H54 (cell line): ENCODE measurements around the gene ITGBL1.

Source experiments
- DNase-seq: peaks from one replicate; pipeline ENCODE4 v3.0.0; 2011; ENCODE audit warnings: low spot score, mixed read lengths; ENCODE audit not compliant: insufficient read length
- FAIRE-seq: peaks from 3 replicates; lab custom pipeline; 2011; peaks lifted over from hg19 to GRCh38; lab: Jason Lieb, UNC
- POLR2A ChIP-seq: IDR thresholded peaks from 2 replicates; pipeline ENCODE4 v1.6.1; 2011; ENCODE audit warnings: low read depth, mild to moderate bottlenecking, low read length

Gene ITGBL1

DNA sequence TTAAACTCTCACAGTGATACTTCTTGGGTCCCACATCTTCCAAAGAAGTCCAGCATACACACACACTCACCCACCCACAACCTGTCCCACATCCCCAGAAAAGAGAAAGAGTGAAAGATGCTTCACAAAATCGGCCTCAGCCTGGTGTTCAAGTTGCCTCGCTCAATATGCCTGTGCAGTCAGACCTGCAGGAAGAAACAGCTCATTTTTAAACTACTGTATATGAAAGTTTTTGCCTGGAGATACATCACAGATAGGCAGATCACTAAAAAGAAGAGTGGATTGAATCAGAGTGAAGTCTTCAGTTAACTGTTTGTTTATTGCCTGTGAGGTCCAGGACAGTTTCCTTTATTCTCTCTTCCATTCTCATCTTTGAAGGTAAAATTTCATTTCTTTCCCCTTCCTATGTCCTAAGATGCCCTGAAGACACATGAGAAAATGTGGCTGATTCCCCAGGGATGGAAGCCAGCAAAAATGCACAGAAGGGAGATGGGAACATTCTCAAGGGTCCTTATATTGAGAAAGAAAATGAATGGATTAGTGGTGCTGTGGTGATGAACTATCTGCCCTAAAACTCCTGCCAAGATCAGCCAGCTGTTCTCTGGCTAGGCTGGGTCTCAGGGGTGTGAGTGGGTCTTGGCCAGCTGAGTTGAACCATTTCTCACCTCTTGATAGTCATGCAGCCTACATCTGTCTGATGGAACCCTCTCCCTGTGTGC lies 259.0 kb downstream of the ITGBL1 start:
- DNase-seq (no peak), FAIRE-seq (peak; percentile 84)
- no peak for TF ChIP-seq POLR2A

DNA sequence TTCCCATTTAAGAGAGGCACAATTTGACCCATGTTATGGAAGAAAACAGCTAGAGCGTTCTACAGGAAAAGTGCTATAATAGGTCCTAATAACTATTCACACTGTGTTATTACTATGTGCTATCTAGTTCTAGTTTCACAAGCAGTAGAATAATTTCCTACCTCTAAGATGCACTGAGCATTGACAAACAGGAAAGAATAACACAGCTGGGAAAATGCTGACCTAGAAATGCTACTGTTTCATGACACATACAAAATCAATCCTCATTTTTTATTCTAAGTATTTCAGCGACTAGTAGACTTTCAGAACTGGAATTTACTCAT lies 259.5 kb downstream of the ITGBL1 start:
- no peak for DNase-seq
- no peak for FAIRE-seq
- no peak for TF ChIP-seq POLR2A

DNA sequence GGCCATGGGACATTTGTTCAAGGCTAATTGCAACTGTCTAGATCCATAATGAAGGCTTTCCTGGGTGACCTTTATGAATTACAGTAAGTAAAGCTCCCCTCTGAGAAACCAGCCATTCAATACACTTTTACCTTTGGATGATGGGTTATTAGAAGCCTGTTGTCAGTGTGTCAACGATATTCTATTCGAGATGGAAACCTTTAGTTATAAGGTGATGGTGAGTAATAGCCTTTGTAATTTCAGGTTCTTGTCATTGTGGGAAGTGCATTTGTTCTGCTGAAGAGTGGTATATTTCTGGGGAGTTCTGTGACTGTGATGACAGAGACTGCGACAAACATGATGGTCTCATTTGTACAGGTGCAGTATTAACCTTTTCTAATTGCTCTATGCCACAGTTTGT lies 261.7 kb downstream of the ITGBL1 start:
- FAIRE-seq, result peak; percentile 70
- no peak for TF ChIP-seq POLR2A
- DNase-seq, result no peak

DNA sequence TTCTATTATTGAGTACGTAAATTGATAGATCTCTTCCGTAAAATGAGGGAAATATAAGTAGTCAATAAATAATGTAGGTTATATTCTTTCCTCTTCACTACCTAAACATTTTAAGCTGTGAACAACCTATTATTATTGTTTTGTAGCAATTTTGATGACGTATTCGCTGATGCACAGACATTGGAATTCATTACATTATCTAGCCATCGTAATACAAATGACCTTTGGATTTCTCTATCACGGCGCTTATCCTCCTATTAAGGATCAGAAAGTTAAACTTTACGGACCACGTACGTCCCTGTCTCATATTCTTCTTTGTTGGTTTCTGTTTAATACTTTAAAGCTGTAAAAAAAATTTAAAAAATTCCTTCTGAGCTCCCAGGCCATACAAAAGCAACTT lies 264.9 kb downstream of the ITGBL1 start:
- no peak for DNase-seq
- TF ChIP-seq POLR2A, result no peak
- peak; percentile 15 for FAIRE-seq

DNA sequence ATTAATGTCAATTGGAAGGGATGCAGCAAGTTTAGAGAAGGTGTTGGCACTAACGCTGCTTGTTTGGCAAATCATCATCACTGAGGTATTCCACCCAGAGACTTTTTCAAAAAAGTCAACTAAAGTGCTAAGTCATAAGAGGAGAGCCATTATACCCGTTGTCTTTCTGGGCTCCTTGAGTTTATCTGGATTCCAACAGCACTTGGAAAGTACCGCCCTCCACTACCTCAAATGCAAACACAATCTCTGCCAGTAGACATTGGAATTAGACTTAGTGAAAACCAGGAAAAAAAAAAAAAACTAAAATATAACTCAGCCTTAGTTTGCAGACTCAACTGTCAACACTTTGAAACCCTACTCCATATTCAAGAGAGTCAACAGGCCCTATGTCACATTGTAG lies 266.0 kb downstream of the ITGBL1 start:
- FAIRE-seq, result peak; percentile 88
- no peak for TF ChIP-seq POLR2A
- DNase-seq, result no peak

DNA sequence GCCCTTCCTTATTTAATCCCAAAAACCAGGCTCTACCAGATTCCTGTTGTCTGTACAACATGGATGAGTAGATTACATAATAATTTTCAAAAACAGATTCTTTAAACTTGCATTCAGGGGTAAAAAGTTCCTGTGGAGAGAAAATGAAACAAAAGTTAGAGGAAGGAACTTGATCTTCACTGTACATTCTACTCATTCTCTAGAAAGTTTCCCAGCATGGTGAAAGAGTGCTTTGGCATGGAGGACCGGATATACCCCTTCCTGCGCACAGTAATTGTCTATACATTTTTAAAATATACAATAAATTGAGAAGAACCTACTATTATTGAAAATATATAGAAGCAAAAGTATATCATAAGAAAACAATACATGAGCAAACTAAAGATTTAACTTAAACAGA lies 274.2 kb downstream of the ITGBL1 start:
- DNase-seq (no peak), FAIRE-seq (peak; percentile 91)

DNA sequence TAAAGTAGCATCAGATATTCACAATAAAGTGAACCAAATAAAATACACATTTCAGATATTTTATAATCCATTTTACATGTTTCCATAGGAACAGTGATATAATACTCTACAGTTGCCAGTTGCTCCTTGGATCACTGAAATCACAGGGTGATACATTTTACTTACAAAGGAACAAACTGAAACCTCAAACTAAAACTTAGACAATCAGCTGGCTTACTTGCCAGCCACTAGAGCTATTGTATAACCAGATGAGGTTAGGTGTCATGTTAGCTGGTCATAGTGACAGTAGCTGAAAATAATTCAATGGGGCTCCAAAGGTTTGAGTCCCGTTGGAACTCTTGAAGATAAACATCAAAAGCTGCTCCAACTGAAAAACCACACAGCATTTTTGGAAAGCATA lies 274.6 kb downstream of the ITGBL1 start:
- TF ChIP-seq POLR2A, result no peak
- FAIRE-seq, result no peak
- DNase-seq, result no peak

More for the DNA sequence above, 274.2 kb downstream of the ITGBL1 start:
- TF ChIP-seq POLR2A, result no peak

DNA sequence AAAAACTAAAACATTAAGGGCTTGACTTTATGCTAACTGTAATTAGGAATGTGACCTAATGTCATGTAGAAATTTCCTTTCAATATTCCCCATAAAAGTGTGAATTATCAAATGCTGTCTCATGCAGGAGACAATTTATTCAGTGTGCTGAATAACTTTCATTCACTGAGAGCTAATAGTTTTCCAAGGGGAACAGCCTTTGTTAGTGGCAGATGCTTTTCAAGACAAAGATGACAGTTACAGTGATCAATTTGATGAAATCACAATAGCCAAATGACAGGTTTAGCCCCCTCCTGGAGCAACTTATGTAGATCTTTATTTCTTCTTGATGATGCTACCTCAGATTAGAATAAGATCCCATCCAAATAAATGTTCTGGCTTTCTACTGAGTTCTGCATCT lies 275.5 kb downstream of the ITGBL1 start:
- FAIRE-seq, result no peak
- no peak for DNase-seq
- no peak for TF ChIP-seq POLR2A

DNA sequence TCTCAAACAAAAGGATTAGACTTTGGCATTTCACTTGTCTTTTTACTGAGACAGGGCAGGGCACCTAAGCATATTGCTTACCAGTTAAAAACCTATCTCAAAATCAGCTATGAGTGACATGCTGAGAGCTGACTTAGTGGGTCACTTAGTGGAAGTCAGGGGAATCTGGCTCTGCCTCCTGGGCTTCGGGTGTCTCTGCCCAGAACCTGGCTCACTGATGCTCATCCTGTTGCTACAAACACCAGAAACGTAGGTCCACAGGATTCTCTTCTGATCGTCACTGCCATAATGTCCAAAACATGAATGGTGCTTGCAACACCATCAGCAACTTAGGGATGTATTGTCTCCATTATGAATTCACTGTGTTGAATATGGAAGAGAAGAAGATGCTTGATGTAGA lies 276.1 kb downstream of the ITGBL1 start:
- FAIRE-seq, result peak; percentile 90
- TF ChIP-seq POLR2A, result no peak
- no peak for DNase-seq

DNA sequence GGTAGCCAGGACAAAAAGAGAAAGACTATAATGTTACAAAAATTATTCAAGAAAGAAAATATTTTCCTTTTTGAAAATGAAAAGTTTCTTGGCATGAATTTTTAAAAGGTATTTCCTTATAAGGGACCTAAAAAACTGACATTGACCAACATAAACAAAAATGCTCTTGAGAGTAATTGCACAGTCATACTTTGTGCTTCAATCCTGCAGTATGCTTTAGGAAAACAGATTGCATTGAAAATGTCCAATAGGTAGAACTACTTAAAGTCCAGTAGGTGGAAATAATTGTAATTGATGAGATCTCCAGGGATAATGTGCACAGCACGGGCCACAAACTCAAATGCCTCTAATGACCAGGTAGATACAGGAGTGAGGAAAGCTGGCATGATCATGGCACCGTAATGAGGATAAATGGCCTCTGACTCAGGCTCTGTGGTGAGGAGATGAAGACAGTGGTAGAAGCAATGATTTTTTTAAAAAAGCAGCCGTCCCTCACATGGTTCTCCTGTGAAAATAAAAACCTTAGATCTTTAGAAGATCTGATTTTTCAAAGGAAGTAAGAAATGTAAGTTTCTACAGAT lies 278.0 kb downstream of the ITGBL1 start:
- no peak for TF ChIP-seq POLR2A
- FAIRE-seq, result peak; percentile 99
- peak; percentile 15 for DNase-seq

DNA sequence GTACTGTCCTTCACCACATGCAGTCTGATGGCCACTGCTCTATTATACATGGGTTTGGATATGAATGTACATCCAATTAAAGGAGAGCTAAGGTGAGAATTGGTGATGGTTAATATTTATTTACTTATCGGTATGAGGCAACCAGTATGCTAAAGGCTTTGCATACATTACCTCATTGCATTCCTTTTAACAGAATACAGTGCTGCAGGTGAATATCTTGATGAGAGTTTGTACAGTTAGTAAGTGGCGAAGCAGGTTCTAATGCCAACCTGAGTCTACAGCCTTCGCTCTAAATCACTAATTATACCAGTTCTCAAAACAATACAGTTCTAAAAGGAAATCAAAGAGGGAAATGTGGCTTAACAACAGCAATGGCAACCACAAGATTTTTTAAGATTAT lies 284.1 kb downstream of the ITGBL1 start:
- FAIRE-seq (peak; percentile 58), DNase-seq (no peak)
- TF ChIP-seq POLR2A, result no peak

DNA sequence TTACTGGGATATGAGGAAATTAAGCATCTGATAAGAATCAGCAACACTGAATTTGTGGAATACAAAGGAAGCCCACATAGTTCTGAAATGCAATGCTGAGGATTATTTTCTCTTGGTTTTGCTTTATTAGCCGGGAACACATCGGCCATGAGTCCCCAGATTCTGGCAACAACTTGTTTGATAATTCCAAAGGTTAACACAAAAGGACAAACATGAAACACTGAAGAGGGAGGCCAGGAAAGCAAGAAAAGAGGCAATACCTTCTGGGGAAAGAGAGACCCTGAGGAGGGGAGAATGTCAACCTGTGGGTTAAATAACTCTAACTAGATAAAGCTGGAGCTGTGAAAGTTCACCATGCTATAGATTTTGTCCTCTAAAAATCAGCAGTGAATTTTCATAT lies 285.9 kb downstream of the ITGBL1 start:
- peak; percentile 82 for FAIRE-seq
- TF ChIP-seq POLR2A, result no peak
- DNase-seq, result no peak

DNA sequence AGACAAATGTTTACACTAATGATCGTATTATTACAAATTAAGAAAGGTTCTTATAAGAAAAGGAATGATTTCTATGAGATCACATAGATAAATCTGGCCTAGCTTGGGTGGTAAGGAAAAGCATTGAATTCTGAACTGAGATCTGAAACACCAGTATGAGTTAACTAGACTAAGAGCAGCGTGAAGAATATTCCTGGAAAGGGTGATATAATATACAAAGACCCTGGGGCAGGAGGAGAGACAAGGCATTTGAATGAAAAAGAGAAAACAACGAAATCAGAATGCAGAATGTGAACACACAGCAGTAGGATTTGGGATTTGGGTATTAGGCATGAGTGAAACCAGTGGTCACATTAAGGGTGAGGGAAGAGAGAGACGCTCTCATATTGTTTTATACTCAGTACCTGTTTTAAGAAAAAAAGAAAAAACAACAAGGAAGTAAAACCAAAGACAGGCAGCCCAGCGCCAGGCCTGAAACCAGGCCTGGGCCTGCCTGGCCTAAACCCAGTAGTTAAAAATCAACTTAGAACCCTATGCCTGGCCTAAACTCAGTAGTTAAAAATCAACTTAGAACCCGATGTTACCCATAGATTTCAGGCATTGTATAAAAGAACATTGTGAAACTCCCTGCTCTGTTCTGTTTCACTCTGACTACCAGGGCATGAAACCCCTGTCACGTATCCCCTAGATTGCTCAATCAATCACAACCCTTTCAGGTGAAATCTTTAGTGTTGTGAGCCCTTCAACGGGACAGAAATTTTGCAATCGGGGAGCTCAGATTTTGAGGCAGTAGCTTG lies 287.1 kb downstream of the ITGBL1 start:
- FAIRE-seq, result peak; percentile 57
- DNase-seq, result no peak
- no peak for TF ChIP-seq POLR2A

DNA sequence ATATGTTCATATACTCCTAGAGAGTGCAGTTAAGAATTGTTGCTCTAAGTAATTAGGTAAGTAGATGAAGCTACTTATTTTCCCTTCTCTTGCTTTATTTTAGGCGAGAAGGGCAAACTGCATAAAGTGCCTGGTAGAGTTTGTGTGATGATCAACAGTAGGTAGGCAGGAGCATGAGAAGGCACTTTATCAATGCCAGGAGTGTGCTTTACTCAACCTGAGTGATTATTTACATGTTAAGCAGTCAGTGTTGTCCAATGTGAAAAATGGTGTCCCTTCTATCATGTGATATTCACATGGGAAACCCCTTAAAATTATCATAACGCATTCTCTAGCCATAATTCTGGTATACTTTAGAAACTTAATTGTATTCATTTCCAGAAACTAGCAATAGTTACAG lies 294.0 kb downstream of the ITGBL1 start:
- FAIRE-seq (peak; percentile 64), DNase-seq (no peak)
- no peak for TF ChIP-seq POLR2A
